HG03175 (cell line): ENCODE measurements around the gene PPP3CB.

Experiments used
- ATAC-seq: cut with Tn5 transposase; IDR thresholded peaks from one replicate; pipeline ENCODE4 v1.9.1; 2021; ENCODE audit warnings: mild to moderate bottlenecking, moderate library complexity; ENCODE audit not compliant: unreplicated experiment

The PPP3CB gene

DNA sequence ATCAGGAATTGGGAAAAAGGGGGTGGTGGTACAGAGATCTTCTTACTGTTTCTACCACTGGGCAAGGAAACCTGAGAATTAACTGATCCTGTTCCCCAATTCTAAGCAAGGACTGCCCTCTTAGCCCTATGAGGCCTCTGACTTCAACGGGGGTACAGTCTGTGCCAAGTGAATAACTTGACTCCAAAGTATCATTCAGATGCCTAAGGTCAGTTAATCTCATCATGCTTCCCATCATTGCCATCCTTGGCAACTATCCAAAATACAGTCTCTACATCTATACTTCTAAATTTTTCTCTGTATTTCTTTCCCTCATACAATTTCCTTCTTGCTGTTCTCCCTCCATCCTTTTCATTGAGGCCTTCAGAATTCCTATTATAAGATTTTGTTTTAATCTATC lies 10.5 kb downstream of the PPP3CB start:
- no peak for ATAC-seq

DNA sequence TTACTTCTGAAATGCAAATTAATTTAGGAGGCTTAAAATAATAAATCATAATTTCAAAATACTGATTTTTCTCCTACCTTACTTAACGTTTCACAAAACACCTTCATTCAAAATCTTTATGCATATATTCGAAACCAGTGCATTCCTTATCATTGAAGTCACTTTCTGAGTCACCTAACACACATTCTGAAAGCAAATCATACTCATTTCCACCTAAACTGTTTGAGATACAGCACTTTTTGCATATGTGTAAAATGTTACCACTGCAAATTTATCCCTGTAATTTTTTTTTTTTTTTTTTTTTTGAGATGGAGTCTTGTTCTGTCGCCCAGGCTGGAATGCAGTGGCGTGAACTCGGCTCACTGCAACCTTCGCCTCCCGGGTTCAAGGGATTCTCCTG lies 15.7 kb downstream of the PPP3CB start:
- ATAC-seq = no peak

DNA sequence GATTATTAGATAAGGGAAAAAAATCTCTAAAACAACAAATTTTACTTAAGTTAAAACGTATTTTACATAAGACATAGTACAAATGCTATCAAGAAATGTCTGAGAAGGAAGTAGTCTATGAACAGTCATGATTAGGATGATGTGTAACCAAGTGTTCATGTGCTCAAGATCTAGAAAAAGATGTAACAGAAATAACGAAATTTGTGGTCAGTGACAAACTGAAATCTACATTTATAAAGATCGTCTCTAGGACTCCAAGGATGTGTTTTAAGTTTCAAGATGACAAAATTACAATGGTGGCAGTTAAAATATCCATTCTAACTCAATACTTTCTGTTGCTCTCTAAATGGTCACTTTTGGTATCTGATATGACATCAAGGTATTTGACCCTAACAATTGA lies 17.2 kb downstream of the PPP3CB start:
- ATAC-seq = no peak

DNA sequence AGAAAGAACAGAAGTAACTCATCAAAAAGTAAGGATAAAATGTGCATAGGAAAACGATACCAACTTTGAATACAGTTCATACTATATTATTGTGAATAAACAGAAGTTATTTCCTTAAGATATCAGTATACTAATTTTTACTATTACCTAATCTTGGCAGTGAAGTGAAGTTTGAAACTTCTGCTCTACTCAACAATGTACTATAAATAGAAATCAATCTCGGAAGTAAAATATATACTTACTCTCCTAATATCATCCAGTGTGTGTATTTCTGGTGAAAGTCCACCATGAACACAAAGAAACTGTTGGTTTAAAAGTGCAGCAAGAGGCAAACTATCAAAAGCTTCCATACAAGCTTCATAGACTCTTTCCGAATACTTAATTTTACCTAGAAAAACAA lies 24.6 kb downstream of the PPP3CB start:
- ATAC-seq = no peak

DNA sequence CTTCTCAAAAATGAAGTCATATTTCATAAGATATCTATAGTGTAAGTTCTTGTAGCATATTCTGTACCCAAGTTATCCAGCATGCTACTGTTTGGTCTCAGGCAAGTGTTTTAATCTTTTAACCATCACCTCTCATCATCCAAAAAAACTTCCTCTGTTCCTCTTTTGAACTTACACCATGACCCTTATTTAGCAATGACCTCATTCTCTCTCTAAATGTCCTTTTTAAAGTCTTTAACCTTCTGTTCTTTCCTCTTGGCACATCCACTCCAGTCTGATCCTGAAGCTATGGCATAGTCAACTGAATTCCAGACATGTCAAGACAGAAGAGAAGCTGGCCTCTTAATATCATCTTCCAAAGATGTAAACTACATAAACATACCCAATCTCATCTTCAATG lies 26.2 kb downstream of the PPP3CB start:
- no peak for ATAC-seq

DNA sequence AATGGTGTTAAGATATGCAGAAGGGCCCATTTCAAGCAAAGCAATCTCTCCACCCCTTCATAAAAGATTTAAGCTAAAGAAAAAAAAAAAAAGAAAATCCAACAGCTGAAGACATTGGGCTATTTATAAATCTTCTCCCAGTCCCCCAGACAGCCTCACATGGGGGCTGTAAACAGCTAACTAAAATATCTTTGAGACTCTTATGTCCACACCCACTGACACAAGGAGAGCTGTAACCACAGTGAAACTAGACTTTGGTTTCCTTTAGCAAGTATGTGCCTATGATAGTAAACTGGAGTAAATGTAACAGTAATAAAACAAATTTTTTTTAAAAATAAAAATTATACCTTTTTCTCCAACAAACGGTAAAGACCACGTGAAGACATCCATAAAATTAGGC lies 28.6 kb downstream of the PPP3CB start:
- no peak for ATAC-seq

DNA sequence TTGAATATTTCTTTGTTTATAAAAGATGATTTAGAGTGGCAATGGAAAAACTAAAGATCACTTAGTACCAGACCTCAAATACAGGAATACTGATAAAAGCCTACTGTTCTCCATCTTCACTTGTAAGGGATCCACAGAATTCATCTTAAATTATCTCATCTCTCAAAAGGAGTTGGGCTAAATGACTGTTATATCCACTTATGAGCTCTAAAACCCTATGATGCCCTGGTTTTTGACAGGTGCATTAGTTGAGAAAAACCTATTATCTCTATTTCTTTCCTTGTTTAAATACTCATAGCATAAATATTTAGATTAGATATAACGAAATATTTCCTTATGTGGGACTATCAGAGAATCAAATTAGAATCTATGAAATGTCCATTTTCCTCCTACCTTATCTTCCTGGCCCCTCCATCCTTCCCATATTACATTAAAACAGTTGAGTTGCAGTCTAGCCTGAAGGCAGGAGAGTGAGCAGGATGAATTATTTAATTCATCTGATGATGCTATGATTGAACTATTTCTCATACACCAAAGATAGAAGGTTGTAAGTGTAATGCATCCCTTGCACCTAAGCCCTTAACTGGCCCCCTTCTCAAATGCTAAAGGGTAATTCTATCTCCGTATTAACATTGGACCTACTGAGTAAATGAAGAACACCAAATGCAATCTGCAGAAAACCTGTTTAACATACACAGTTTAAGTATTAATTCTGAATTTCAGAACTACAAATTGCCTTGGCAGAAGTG lies 29.7 kb downstream of the PPP3CB start:
- ATAC-seq = no peak

DNA sequence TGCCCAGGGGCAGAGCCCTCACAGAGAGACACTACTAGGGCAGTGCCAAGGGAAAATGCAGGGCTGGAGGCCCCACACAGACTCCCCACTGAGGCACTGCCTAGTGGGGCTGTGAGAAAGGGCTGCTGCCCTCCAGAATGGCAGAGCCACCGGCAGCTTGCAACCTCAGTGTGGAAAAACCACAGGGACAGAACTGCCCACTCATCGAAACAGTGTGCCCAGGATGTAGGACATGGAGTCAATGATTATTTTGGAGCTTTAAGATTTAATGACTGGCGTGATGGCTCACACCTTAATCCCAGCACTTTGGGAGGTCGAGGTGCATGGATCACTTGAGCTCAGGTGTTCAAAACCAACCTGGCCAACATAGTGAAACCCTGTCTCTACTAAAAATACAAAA lies 34.9 kb downstream of the PPP3CB start:
- ATAC-seq = no peak

DNA sequence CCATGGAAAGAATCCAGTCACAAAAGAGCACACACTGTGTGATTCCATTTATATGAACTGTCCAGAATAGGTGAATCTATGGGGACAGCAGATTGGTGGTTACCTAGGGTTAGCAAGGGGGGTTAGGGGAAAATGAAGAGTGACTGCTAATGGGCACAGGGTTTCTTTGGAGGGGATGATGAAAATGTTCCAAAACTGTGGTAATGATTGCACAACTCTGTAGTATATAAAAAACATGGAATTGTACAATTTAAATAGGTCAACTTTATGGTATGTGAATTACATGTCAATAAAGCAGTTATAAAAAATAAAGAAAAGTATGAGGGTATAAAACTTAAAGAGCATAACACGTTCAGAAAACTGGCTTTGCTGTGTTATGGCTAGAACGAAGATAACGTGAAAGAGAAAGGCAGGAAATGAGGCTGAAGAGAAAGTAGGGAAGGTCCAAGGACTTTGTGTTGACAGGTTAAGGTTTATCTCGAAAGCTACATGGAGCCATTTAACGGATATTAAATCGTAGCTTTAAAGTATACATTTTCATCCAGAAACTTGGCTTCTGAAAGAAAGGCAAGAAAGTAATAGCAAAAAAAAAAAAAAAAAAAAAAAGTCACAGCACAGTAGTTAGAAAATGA lies 36.0 kb downstream of the PPP3CB start:
- ATAC-seq = no peak

DNA sequence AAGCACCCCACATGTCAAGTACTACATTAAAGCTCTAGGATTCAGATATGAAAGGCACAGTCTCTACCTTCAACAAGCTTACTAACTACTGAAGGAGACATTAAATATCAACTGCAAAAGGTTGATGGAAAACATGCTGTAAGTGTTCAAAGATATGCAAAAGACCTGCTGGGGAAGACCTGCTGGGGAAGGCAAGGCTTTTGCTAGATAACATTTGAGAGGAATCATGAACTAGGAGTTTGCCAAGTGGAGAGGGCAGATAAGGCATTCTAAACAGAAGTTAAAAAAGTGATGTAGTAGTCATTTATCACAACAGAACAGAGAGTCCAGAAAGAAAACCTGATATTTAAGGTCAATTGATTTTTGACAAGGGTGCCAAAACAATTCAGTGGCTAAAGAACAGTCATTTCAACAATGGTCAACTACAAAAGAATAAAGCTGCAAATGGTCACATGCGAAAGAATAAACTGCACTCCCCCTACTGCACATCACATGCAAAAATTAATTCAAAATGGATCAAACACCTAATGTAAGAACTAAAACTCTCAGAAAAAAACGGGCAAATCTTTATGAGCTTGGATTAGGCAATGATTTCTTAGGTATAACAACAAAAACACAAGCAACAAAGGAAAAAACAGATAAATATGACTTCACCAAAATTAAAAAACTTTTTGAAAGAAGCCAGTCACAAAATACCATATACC lies 39.5 kb downstream of the PPP3CB start:
- no peak for ATAC-seq

DNA sequence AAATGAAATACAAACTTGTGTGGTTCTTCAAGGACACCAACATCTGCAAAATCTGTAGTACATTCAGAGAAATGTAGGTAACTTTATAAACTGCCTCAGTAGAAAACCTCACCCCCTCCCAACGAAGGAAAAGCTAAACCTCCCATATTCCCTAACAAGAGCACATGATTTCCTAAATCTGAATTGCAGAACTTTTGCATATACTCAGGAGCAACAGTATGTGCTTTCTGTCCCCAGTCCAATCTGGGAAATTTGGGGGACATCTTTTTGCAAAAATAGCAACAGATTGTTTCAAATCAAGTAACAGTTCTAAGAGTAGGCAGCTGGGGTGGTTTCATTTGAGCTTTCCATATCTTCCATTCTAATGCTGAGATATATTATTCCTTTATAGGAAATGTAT lies 46.7 kb downstream of the PPP3CB start:
- ATAC-seq = no peak

DNA sequence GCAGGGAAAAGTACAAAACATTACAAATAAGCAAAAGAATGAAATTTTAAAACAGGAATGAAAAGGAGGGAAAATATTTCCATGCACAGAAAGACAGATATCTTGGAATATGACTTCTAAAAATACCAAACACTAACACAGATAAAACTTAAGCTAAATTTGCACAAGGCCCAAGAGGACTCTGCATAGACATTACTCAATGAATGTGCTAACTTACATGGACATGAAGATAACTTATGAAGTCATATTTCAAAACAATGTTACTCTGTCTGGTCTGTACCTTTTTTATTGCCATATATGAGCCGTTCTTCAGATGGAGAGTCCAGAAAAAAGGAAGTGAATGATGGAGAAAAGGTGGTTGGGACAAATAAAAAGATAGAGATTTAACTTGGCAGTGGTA lies 47.4 kb downstream of the PPP3CB start:
- ATAC-seq = no peak

DNA sequence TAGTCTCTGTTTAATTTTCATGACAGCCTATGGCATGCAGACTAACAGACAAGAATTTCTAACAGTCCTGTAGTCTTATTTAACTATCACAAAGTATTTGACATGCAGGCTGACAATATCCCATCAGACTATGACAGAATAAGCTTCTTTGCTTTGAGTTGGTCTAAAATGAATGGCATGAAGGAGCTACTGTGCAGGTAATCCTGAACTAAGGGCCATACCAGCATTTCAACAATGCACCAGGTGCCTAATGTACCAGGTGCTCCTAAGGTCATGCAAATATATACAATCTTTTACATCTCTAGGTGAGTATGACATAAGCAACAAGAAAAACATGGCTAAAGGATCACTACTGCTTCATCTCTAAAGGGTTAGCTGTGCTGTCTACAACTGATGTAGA lies 48.9 kb downstream of the PPP3CB start:
- ATAC-seq = no peak

DNA sequence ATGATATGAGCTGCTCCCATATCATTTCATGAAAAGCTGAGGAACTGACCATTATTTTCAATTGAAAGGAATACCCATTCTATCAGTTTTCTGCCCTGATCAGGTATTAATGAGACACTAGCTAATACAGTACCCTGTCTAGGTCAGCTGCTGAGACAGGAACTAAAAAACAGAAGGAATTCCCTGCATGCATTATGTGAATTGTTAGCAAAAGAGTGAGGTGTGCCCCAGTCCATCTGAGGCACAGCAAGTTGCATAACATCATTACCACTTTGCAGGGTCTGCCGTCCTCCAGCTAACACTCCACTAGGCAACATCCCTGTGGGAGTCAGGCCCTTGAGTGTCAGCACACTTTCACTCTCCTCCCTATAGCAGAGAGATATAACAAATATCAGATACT lies 51.4 kb downstream of the PPP3CB start:
- ATAC-seq = no peak

DNA sequence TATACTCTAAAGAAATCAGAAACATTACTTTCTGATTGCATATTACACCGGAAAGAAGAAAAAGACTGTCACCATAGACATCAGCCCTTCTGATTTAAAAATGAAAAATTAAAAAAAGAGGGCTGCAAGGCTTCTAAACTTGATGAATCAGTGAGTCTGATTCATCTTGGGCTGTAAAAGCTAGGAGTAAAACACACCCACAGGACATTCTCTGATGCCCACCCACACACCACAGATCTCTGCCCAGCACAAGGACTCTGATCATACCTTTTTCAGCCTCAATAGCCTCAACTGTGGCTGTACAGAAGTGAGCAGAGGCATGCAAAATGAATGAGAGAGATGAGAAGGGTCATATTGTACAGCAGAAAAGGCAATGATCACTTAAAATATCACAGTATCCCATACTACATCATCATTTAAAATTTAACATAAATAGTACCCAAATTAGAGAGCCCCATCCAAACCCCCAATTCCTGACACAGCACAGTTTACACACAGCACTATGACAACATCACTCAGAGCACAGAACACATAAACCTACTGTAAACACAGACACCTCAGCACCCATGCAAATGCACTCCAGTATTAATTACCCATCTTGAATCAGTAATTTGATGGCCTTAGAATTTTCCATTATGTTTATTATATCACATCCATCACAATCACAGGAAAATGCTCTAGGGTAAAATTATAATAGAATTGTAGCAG lies 56.1 kb downstream of the PPP3CB start:
- ATAC-seq = no peak

DNA sequence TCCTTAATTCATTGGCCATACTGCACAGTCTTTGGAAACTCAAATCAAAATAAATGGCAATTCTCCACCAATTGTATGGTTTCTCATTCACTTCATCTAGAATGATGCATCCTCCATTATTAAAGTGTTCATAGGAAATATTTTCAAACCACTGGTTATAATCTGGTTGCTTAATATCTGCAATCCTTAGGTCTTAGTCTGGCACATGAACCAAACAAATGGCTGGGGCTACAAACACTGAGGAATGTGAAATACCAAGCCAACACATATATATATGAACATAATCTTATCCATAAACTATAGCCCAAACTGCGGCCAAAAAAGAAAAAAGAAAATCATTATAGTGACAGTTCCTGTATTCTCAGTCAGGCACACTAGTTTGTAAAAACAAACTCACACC lies 56.8 kb downstream of the PPP3CB start:
- no peak for ATAC-seq

DNA sequence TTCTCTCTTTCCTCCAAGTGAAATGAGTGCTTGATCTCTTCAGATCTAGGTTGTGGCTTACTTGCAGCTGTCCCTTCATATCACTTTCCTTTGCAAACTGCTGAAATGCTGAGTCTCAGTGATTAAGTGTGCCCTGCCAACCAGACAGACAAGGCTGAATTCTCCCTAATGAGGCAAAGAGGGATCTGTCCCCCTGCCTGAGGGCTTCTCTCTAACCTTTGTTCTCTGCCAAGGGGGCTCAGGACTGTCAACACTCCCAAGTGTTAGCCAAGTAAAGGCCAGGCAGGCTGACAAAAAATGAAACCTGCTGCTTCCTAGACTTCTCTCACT lies 62.3 kb downstream of the PPP3CB start, which contains the start of gene MSS51:
TSS of gene MSS51 (minus strand) at position 24 of the 330 bp plus-strand sequence. CDS start 5,277 bp downstream, outside the sequence.
- ATAC-seq = no peak

DNA sequence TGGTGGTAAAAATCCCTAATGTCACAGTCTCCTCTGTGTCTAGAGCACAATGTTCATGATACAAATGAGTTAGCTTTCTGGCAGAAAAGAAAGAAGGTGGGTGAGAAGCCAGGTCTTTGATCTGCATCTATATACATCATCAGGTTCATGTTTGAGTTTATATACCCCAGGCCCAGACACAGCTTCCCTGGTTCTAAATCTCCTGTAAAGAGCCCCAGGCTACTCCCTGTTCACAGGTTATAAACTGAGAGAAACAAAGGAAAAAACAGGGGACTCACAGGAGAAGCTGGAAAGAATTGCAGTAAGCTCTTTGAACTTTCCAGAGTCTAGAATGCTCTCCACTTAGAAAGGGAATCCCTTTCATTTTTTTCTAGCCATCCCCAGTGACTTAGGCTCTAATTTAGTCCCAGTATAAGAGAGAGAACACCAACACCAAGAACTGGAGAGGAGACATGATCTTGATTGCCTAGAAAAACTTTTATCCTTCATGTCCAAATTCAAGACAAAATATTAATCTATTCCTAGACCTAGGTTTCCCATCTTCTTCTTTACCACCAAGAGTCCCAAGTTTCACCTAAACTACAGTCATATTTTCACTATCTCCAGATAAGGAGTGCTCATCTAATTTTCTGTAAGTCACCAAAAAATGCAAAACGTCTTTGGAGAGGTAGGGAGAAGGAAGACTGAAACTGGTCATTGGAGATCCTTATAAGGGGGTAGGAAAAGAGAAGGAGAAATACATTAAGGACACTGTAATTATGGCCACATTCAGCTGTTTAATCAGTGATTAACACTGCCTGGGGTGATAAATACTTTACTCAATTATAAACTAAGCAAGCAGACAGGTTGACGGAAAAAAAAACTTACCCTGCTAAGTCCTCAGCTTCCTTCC lies 62.9 kb downstream of the PPP3CB start:
- no peak for ATAC-seq

DNA sequence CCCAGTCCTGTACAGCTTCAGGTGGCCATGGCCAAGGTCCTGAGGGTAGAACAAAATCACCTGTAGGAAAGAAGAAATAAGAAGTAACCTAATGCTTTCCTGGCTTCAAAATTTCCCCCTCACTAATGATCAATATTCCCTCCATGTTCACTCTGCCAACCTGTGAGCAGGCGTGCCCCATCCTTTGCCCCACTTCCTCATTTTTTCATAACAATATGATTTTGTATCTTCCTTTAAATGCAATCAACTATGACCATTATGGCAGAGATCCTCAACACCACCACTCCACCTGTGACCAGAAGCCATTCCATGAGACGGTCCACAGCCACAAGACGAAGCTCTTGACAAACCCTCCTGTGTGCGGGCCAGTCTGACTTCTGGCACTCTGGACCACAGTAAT lies 69.5 kb downstream of the PPP3CB start:
- no peak for ATAC-seq

DNA sequence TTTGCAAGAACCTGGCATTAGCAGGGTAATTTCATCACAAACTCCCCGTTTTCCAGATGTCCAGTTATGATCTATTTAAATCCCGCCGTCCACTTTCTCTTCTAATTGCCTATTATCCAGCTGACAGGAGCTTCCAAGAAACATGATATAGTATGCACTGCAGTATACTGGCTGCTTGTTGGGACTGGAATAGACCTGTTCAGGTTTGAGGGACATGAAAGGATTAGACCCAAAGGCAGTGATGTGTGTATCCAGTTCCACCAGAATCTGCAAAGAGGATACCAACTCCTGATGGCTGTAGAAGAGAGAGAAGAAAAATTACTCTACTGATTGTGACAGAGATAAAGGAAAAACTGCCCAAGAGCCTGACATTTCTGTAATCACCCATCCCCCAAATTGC lies 71.3 kb downstream of the PPP3CB start:
- ATAC-seq = no peak

DNA sequence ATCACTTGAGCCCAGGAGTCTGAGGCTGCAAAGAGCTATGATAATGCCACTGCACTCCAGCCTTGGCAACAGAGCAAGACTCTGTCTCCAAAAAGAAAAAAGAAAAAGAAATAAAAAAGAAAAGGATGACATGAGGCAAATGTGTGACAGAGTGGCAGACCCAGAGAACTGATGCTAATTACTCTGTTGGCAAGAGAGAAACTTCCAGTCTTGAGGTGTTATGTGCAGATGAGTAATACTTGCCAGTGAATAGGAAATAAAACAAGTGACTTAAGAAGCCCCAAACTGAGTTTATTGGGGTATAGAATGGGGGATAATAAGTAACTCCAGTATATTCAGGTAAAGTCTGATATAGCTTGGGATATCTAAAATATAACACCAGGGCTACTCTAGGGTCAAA lies 72.5 kb downstream of the PPP3CB start:
- no peak for ATAC-seq
